Esophagus squamous epithelium (tissue), 5 donors: Measurements from ENCODE around the gene TEC. TPM values are rescaled to one million over a fixed set of nuclear protein-coding genes. Genes with fewer than 3 reads are reported as not detected.

Experiments used
- DNase-seq: peaks from one replicate; lab custom pipeline; 2025; lab: John Stamatoyannopoulos, UW
- H3K27ac ChIP-seq, 4 donors: fragments of 200-600 bp; sonication (generic); one replicate each; pipeline ENCODE4 v1.5.1; 2016 to 2019; ENCODE audit warnings: mild to moderate bottlenecking in 1 of 4
- H3K27me3 ChIP-seq, 4 donors: fragments of 200-600 bp; sonication (generic); 1 replicate in 3 of 4; 2 replicates in 1 of 4; pipeline versions ENCODE4 v1.5.1 to v1.6.0; 2017 to 2021; ENCODE audit warnings: antibody characterized with exemption in 1 of 4
- H3K36me3 ChIP-seq, 3 donors: fragments of 200-600 bp; sonication (generic); one replicate each; pipeline ENCODE4 v1.5.1; 2016 to 2019
- H3K4me1 ChIP-seq, 3 donors: fragments of 200-600 bp; sonication (generic); one replicate each; pipeline ENCODE4 v1.5.1; 2017 to 2019
- H3K4me3 ChIP-seq, 4 donors: fragments of 200-600 bp; sonication (generic); 1 replicate in 3 of 4; 2 replicates in 1 of 4; pipeline ENCODE4 v1.5.1; 2016 to 2019; ENCODE audit warnings: mild to moderate bottlenecking in 2 of 4, moderate library complexity in 1 of 4
- H3K9me3 ChIP-seq, 3 donors: fragments of 200-600 bp; sonication (generic); one replicate each; pipeline ENCODE4 v1.5.1; 2016 to 2019
- CTCF ChIP-seq, 6 experiments: fragments of 450-650 bp in 4 of 6; fragments of 200-600 bp in 2 of 6; sonication (generic) in 2 of 6; IDR thresholded peaks; one replicate each; pipeline ENCODE4 v1.5.1; 2016 to 2019; ENCODE audit warnings: antibody characterized with exemption in 6 of 6, mild to moderate bottlenecking in 4 of 6, moderate library complexity in 4 of 6
- POLR2A ChIP-seq, 4 donors: fragments of 450-650 bp; IDR thresholded peaks; one replicate each; pipeline ENCODE4 v1.6.1; 2017; ENCODE audit warnings: antibody characterized with exemption in 4 of 4, mild to moderate bottlenecking in 4 of 4, moderate library complexity in 3 of 4
- WGBS, 2 donors: methylation state at CpG; one replicate each; pipeline ENCODE4 v1.1.5; 2018; 5-methylcytosine and 5-hydroxymethylcytosine counted together
- intact Hi-C: fragments of 100-400 bp; cut with DNase I; formaldehyde crosslinking; loops from one replicate; pipeline ENCODE4 v1.15.0; 2022
- total RNA-seq, 4 donors: library from RNA; depleted of rRNA; stranded (reverse); fragments of >200 nt; gene quantifications; one replicate each; pipeline ENCODE4 v1.1.0, GENCODE V29; 2016
- donor health status: DM: yes; HTN: yes; CAD: no.

TEC gene
- total RNA-seq, 4 donors from 2014 or later = 3.8 to 8.6 (median 7.2) TPM

GRCh38 chr4:48194971-48195370 lies 74.7 kb downstream of the TEC start:
- intact Hi-C loops = no loop called here
- no peak overlapping the region for H3K4me3 ChIP-seq
- H3K4me1 ChIP-seq = peaks cover 0 to 13% (median 6%) of the 10 kb centered on the region in 3 donors
- H3K27ac ChIP-seq = no peak overlapping the region
- DNase-seq = no peak
- no peaks in the 10 kb centered on the region for H3K9me3 ChIP-seq
- no peaks in the 10 kb centered on the region for H3K27me3 ChIP-seq
- no peaks in the 10 kb centered on the region for H3K36me3 ChIP-seq
- 39% methylated on average over 1 of the region's 1 CpG for WGBS, 2 donors
- TF ChIP-seq CTCF (IDR thresholded peaks at IDR 0.05) (no peak), POLR2A (IDR thresholded peaks at IDR 0.05) (no peak)

- no peak for DNase-seq
- Histone ChIP-seq H3K27me3 (no peaks in the 10 kb centered on the region), H3K36me3 (no peaks in the 10 kb centered on the region), H3K4me3 (no peak overlapping the region), H3K4me1 (peaks cover 0 to 13% (median 6%) of the 10 kb centered on the region in 3 donors), H3K9me3 (no peaks in the 10 kb centered on the region), H3K27ac (no peak overlapping the region)
- intact Hi-C loops = no loop called here
- no peak for TF ChIP-seq CTCF (IDR thresholded peaks at IDR 0.05)
- TF ChIP-seq POLR2A (IDR thresholded peaks at IDR 0.05) = no peak
- 71 to 88% methylated on average over 3 of the region's 3 CpGs for WGBS, 2 donors
Observed at GRCh38 chr4:48193921-48194468, 75.6 kb downstream of the TEC start.

GRCh38 chr4:48193096-48193836 lies 76.4 kb downstream of the TEC start:
- H3K36me3 ChIP-seq = no peaks in the 10 kb centered on the region
- intact Hi-C loops = no loop called here

GRCh38 chr4:48191758-48192157 lies 77.9 kb downstream of the TEC start:
- Histone ChIP-seq H3K4me3 (no peak overlapping the region), H3K9me3 (no peaks in the 10 kb centered on the region), H3K27ac (no peak overlapping the region), H3K4me1 (peaks cover 0 to 13% (median 6%) of the 10 kb centered on the region in 3 donors), H3K27me3 (no peaks in the 10 kb centered on the region), H3K36me3 (no peaks in the 10 kb centered on the region)
- TF ChIP-seq POLR2A (IDR thresholded peaks at IDR 0.05) = no peak
- TF ChIP-seq CTCF (IDR thresholded peaks at IDR 0.05) = no peak
- 67 to 100% methylated on average over 1 of the region's 1 CpG for WGBS, 2 donors
- DNase-seq = no peak
- intact Hi-C loops = no loop called here

More at GRCh38 chr4:48193096-48193836, 76.4 kb downstream of the TEC start:
- no peak for DNase-seq
- Histone ChIP-seq H3K27me3 (no peaks in the 10 kb centered on the region), H3K27ac (no peak overlapping the region), H3K9me3 (no peaks in the 10 kb centered on the region), H3K4me3 (no peak overlapping the region), H3K4me1 (peaks cover 0 to 13% (median 6%) of the 10 kb centered on the region in 3 donors)
- WGBS, 2 donors = 88 to 95% methylated on average over 6 of the region's 6 CpGs
- TF ChIP-seq POLR2A (IDR thresholded peaks at IDR 0.05) = no peak
- TF ChIP-seq CTCF (IDR thresholded peaks at IDR 0.05) = no peak

- H3K4me1 ChIP-seq = peaks cover 0 to 11% (median 4%) of the 10 kb centered on the region in 3 donors
- H3K27me3 ChIP-seq = no peaks in the 10 kb centered on the region
- H3K36me3 ChIP-seq = no peaks in the 10 kb centered on the region
- no peaks in the 10 kb centered on the region for H3K9me3 ChIP-seq
- no peak overlapping the region for H3K4me3 ChIP-seq
- no peak for DNase-seq
- TF ChIP-seq CTCF (IDR thresholded peaks at IDR 0.05) = no peak
- TF ChIP-seq POLR2A (IDR thresholded peaks at IDR 0.05) = no peak
- intact Hi-C loops = no loop called here
- H3K27ac ChIP-seq = no peak overlapping the region
Observed at GRCh38 chr4:48190839-48191238, 78.8 kb downstream of the TEC start.
